Testis (tissue), 2 donors: ENCODE measurements around the gene NFKB1.
"Not testable (repeated sequence)": the region's sequence is repeated elsewhere in the genome, so short reads cannot be mapped to it uniquely, and the experiment has no call there.

Source experiments
- CTCF ChIP-seq, 3 experiments: fragments of 450-650 bp in 2 of 3; fragments of 200-600 bp in 1 of 3; sonication (generic) in 1 of 3; IDR thresholded peaks; one replicate each; pipeline ENCODE4 v1.5.1; 2016 to 2019; ENCODE audit warnings: antibody characterized with exemption in 3 of 3, mild to moderate bottlenecking in 2 of 3, moderate library complexity in 1 of 3
- POLR2A ChIP-seq: fragments of 450-650 bp; IDR thresholded peaks from one replicate; pipeline ENCODE4 v1.6.1; 2017; ENCODE audit warnings: antibody characterized with exemption, mild to moderate bottlenecking, moderate library complexity

DNA sequence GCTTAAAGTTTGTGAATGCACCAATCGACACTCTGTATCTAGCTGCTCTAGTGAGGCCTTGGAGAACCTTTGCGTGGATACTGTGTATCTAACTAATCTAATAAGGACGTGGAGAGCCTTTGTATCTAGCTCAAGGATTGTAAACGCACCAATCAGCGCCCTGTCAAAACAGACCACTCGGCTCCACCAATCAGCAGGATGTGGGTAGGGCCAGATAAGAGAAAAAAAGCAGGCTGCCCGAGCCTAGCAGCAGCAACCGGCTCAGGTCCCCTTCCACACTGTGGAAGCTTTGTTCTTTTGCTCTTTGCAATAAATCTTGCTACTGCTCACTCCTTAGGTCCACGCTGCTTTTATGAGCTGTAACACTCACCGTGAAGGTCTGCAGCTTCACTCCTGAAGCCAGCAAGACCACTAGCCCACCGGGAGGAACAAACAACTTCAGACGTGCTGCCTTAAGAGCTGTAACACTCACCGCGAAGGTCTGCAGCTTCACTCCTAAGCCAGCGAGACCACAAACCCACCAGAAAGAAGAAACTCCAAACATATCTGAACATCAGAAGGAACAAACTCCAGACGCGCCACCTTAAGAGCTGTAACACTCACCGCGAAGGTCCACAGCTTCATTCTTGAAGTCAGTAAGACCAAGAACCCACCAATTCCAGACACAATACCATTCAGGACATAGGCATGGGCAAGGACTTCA, 17.0 kb upstream of the NFKB1 start:
- TF ChIP-seq CTCF (IDR thresholded peaks at IDR 0.05); POLR2A: not testable (repeated sequence)
